PC-3 (cell line): ENCODE measurements around the gene ATOH8.

Experiments used
- EZH2 ChIP-seq: fragments of 300-600 bp; sonication (generic); IDR thresholded peaks from one replicate; pipeline ENCODE4 v1.6.1; 2017; ENCODE audit warnings: antibody characterized with exemption, mild to moderate bottlenecking, low read length; ENCODE audit not compliant: unreplicated experiment
- EZH2phosphoT487 ChIP-seq: fragments of 300-600 bp; sonication (generic); IDR thresholded peaks from 2 replicates; pipeline ENCODE4 v1.6.1; 2018; ENCODE audit warnings: mild to moderate bottlenecking, antibody characterized with exemption, low read length, borderline replicate concordance
- TF ChIP-seq, protein P1 (sequence below): fragments of 300-600 bp; sonication (generic); conservative IDR thresholded peaks from 2 replicates; pipeline ENCODE4 v1.5.1; 2017; ENCODE audit warnings: antibody characterized with exemption, low read depth, mild to moderate bottlenecking, low read length

DNA sequence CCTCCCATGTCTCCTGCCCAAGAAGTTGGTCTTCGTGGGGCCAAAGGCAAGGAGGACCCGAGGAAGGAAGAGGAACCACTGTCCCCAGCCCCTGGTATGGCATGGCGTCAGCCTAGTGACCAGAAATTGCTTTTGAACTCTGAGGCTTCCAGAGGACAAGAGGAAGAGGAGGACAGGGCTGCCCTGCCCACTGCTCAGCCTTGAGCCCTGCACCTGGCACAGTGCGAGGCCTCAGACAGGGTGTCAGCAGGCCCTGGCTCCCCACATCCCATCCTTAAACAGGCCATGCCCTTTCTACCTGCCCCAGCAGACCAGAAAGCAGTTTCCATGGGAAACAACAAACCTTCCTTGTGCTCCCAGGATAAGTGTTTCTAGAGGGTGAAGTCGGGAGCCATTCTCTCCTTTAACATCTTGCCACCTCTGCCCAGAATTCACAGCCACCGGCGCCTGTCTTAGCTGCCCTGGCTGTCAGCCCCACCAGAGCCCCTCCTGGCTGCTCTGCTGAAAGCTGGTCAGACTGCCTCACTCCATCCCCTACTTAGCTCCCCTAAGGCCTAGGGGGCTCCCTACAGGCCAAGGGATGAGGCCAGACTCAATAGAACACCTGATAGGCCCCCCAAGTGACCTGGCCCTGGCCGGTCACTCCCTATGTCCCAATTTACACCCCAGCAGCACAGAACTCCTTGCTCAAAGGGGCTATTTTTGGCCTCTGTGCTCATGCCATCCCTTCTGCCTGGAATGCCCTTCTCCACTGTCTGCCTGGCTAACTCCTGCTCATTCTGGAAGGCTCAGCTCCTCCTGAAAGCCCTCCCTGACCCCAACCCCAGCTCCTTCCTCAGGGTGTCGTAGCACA is 20.6 kb downstream of the ATOH8 start:
- TF ChIP-seq, protein P1, sequence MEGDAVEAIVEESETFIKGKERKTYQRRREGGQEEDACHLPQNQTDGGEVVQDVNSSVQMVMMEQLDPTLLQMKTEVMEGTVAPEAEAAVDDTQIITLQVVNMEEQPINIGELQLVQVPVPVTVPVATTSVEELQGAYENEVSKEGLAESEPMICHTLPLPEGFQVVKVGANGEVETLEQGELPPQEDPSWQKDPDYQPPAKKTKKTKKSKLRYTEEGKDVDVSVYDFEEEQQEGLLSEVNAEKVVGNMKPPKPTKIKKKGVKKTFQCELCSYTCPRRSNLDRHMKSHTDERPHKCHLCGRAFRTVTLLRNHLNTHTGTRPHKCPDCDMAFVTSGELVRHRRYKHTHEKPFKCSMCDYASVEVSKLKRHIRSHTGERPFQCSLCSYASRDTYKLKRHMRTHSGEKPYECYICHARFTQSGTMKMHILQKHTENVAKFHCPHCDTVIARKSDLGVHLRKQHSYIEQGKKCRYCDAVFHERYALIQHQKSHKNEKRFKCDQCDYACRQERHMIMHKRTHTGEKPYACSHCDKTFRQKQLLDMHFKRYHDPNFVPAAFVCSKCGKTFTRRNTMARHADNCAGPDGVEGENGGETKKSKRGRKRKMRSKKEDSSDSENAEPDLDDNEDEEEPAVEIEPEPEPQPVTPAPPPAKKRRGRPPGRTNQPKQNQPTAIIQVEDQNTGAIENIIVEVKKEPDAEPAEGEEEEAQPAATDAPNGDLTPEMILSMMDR = no peak
- no peak for TF ChIP-seq EZH2phosphoT487
- no peak for TF ChIP-seq EZH2
